Measurements from ENCODE around the gene STAT1.

GRCh38 chr2:190981333-190981732, 32.6 kb downstream of the STAT1 start:
- TF ChIP-seq DPF2 (IDR thresholded peaks at IDR 0.05): no peak
- no peak for TF ChIP-seq MAFK (IDR thresholded peaks at IDR 0.05; ENCODE audit: low read length)
- no peak for TF ChIP-seq KAT8 (IDR thresholded peaks at IDR 0.05; ENCODE audit: low read depth)
- no peak for TF ChIP-seq EZH2 (IDR thresholded peaks at IDR 0.05; ENCODE audit: borderline replicate concordance, low read depth, low read length)
- TF ChIP-seq TBP (optimal IDR thresholded peaks at IDR 0.05; ENCODE audit: low read depth, low read length): no peak
- TF ChIP-seq, protein P1, sequence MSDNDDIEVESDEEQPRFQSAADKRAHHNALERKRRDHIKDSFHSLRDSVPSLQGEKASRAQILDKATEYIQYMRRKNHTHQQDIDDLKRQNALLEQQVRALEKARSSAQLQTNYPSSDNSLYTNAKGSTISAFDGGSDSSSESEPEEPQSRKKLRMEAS (CRISPR knock-in tag; IDR thresholded peaks at IDR 0.05): no peak
- no peak for TF ChIP-seq PCBP2 (IDR thresholded peaks at IDR 0.05; ENCODE audit: low read depth, low read length, poor library complexity, severe bottlenecking)
- TF ChIP-seq FOXM1 (IDR thresholded peaks at IDR 0.05; ENCODE audit: low read depth): no peak
- TF ChIP-seq FOXM1 (CRISPR knock-in tag; IDR thresholded peaks at IDR 0.05; ENCODE audit: low read depth): no peak
- no peak for TF ChIP-seq MYBL2 (IDR thresholded peaks at IDR 0.05; ENCODE audit: low read depth)
- no peak for TF ChIP-seq MYBL2 (CRISPR knock-in tag; IDR thresholded peaks at IDR 0.05; ENCODE audit: borderline replicate concordance)
- TF ChIP-seq PPARD (CRISPR knock-in tag; IDR thresholded peaks at IDR 0.05): no peak
- no peak for TF ChIP-seq TARDBP (IDR thresholded peaks at IDR 0.05)
- TF ChIP-seq EP300 (IDR thresholded peaks at IDR 0.05; ENCODE audit: low read length): no peak
- no peak for TF ChIP-seq TAF1 (IDR thresholded peaks at IDR 0.05; ENCODE audit: control insufficient read depth, extremely low read depth, insufficient read depth, low read length, severe bottlenecking)

Data from K562 (cell line).